Iris pigment epithelial cell (primary cell): Measurements from ENCODE around the gene ARL3.
A peak's percentile ranks its signal among the peaks of the same experiment; 100 is the strongest.
"Not testable (repeated sequence)": the region's sequence is repeated elsewhere in the genome, so short reads cannot be mapped to it uniquely, and the experiment has no call there.

Source experiments
- DNase-seq: peaks from one replicate; pipeline ENCODE4 v3.0.0-alpha.2; 2011; ENCODE audit warnings: low read depth

The ARL3 gene

GRCh38 chr10:102673819-102674511 is 40.2 kb downstream of the ARL3 start:
- peak; percentile 84 for DNase-seq

GRCh38 chr10:102673236-102673818 is 40.9 kb downstream of the ARL3 start:
- no peak for DNase-seq

- DNase-seq, result no peak
Observed at GRCh38 chr10:102670871-102671434, 43.2 kb downstream of the ARL3 start.

- no peak for DNase-seq
Observed at GRCh38 chr10:102670065-102670670, 44.0 kb downstream of the ARL3 start.

- DNase-seq, result peak; percentile 39
Observed at GRCh38 chr10:102669206-102670064, 44.8 kb downstream of the ARL3 start.

- DNase-seq, result no peak
Observed at GRCh38 chr10:102668326-102669107, 45.7 kb downstream of the ARL3 start.

- DNase-seq, result not testable (repeated sequence)
Observed at GRCh38 chr10:102667411-102667810, 46.8 kb downstream of the ARL3 start.

- no peak for DNase-seq
Observed at GRCh38 chr10:102665904-102666509, 48.2 kb downstream of the ARL3 start.

- DNase-seq, result no peak
Observed at GRCh38 chr10:102661658-102662028, 52.6 kb downstream of the ARL3 start.

- peak; percentile 64 for DNase-seq
Observed at GRCh38 chr10:102660888-102661657, 53.1 kb downstream of the ARL3 start.

GRCh38 chr10:102658802-102659201 is 55.4 kb downstream of the ARL3 start:
- DNase-seq, result no peak

- DNase-seq, result peak; percentile 78
Observed at GRCh38 chr10:102657984-102658724, 56.0 kb downstream of the ARL3 start.

GRCh38 chr10:102657451-102657850 is 56.7 kb downstream of the ARL3 start:
- no peak for DNase-seq

- no peak for DNase-seq
Observed at GRCh38 chr10:102656791-102657371, 57.3 kb downstream of the ARL3 start.

- no peak for DNase-seq
Observed at GRCh38 chr10:102656026-102656425, 58.2 kb downstream of the ARL3 start.

GRCh38 chr10:102654969-102655368 is 59.2 kb downstream of the ARL3 start:
- no peak for DNase-seq

GRCh38 chr10:102654566-102654965 is 59.6 kb downstream of the ARL3 start:
- no peak for DNase-seq

GRCh38 chr10:102653060-102653459 is 61.1 kb downstream of the ARL3 start:
- no peak for DNase-seq
